ENCODE measurements around the gene KRABD2. TPM values are rescaled to one million over a fixed set of nuclear protein-coding genes. Genes with fewer than 3 reads are reported as not detected.

Gene KRABD2

GRCh38 chr17:8332688-8333087 lies 43.8 kb downstream of the KRABD2 start:
- H3K9me2 ChIP-seq (ENCODE audit: insufficient read depth, low read length) = no peaks in the 10 kb centered on the region
- no peaks in the 10 kb centered on the region for H3K79me2 ChIP-seq (ENCODE audit: insufficient read depth, low read depth, low read length)
- H3K4me3 ChIP-seq (ENCODE audit: low read depth, low read length, poor library complexity, severe bottlenecking) = no peak overlapping the region
- no peaks in the 10 kb centered on the region for H4K20me1 ChIP-seq (ENCODE audit: insufficient read depth, low read length)
- no peaks in the 10 kb centered on the region for H3K36me3 ChIP-seq (ENCODE audit: insufficient read depth, low read length)
- POLR2A ChIA-PET = no interaction called here
- CTCF ChIA-PET (ENCODE audit: unreplicated experiment) = no interaction called here
- no peak for DNase-seq (ENCODE audit: low spot score)
- no peak overlapping the region for H3K27ac ChIP-seq (ENCODE audit: low read depth, low read length, poor library complexity, severe bottlenecking)
- no peaks in the 10 kb centered on the region for H3K9me3 ChIP-seq (ENCODE audit: low read length)
- TF ChIP-seq CTCF (conservative IDR thresholded peaks at IDR 0.05; ENCODE audit: low read length) (no peak), EZH2phosphoT487 (IDR thresholded peaks at IDR 0.05; ENCODE audit: borderline replicate concordance, low read depth, low read length) (no peak)
- H2AFZ ChIP-seq (ENCODE audit: low read length) = no peak overlapping the region
- intact Hi-C loops (cut with micrococcal nuclease; ENCODE audit: unreplicated experiment) = no loop called here
- no peak overlapping the region for H3K4me2 ChIP-seq (ENCODE audit: low read length)
- BruUV-seq (replicated peaks) = no TSS peak
- H3K4me1 ChIP-seq (ENCODE audit: insufficient read depth, low read length, poor library complexity, severe bottlenecking) = no peaks in the 10 kb centered on the region

DNA sequence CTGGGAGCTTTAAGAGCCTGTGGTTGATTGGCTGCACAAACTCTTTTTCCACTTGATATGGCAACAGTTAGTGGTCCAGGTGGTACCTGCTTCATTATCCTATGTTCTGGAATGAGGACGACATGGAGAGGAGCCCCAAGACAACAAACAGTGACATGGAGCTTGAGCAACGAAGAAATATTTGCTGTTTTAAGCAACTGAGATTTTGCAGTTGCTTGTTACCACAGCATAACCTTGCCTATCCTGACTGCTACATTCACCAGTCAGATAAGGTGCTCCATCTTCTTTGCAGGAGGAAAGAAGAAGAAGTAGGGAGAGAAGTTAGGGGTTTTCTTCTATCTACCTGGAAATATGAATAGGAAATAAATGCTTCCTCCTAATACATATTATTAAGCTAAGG lies 44.4 kb downstream of the KRABD2 start:
- no TSS peak for BruUV-seq (replicated peaks)
- no peaks in the 10 kb centered on the region for H4K20me1 ChIP-seq (ENCODE audit: insufficient read depth, low read length)
- H3K4me3 ChIP-seq (ENCODE audit: low read depth, low read length, poor library complexity, severe bottlenecking) = no peak overlapping the region
- H3K79me2 ChIP-seq (ENCODE audit: insufficient read depth, low read depth, low read length) = no peaks in the 10 kb centered on the region
- H3K9me2 ChIP-seq (ENCODE audit: insufficient read depth, low read length) = no peaks in the 10 kb centered on the region
- H3K9me3 ChIP-seq (ENCODE audit: low read length) = no peaks in the 10 kb centered on the region
- no peak overlapping the region for H3K4me2 ChIP-seq (ENCODE audit: low read length)
- CTCF ChIA-PET (ENCODE audit: unreplicated experiment) = no interaction called here
- DNase-seq (ENCODE audit: low spot score) = no peak
- POLR2A ChIA-PET = no interaction called here
- no peaks in the 10 kb centered on the region for H3K4me1 ChIP-seq (ENCODE audit: insufficient read depth, low read length, poor library complexity, severe bottlenecking)
- H3K36me3 ChIP-seq (ENCODE audit: insufficient read depth, low read length) = no peaks in the 10 kb centered on the region
- H2AFZ ChIP-seq (ENCODE audit: low read length) = no peak overlapping the region
- intact Hi-C loops (cut with micrococcal nuclease; ENCODE audit: unreplicated experiment) = no loop called here
- TF ChIP-seq CTCF (conservative IDR thresholded peaks at IDR 0.05; ENCODE audit: low read length) = no peak
- no peak for TF ChIP-seq EZH2phosphoT487 (IDR thresholded peaks at IDR 0.05; ENCODE audit: borderline replicate concordance, low read depth, low read length)
- no peak overlapping the region for H3K27ac ChIP-seq (ENCODE audit: low read depth, low read length, poor library complexity, severe bottlenecking)

- no peaks in the 10 kb centered on the region for H3K79me2 ChIP-seq (ENCODE audit: insufficient read depth, low read depth, low read length)
- TF ChIP-seq EZH2phosphoT487 (IDR thresholded peaks at IDR 0.05; ENCODE audit: borderline replicate concordance, low read depth, low read length) = no peak
- no peak for TF ChIP-seq CTCF (conservative IDR thresholded peaks at IDR 0.05; ENCODE audit: low read length)
- H4K20me1 ChIP-seq (ENCODE audit: insufficient read depth, low read length) = no peaks in the 10 kb centered on the region
- no peaks in the 10 kb centered on the region for H3K4me1 ChIP-seq (ENCODE audit: insufficient read depth, low read length, poor library complexity, severe bottlenecking)
- no peak overlapping the region for H2AFZ ChIP-seq (ENCODE audit: low read length)
- BruUV-seq (replicated peaks) = no TSS peak
- H3K27ac ChIP-seq (ENCODE audit: low read depth, low read length, poor library complexity, severe bottlenecking) = no peak overlapping the region
- no peaks in the 10 kb centered on the region for H3K36me3 ChIP-seq (ENCODE audit: insufficient read depth, low read length)
- H3K9me2 ChIP-seq (ENCODE audit: insufficient read depth, low read length) = no peaks in the 10 kb centered on the region
- ChIA-PET CTCF (ENCODE audit: unreplicated experiment) (no interaction called here), POLR2A (no interaction called here)
- intact Hi-C loops (cut with micrococcal nuclease; ENCODE audit: unreplicated experiment) = no loop called here
- no peak for DNase-seq (ENCODE audit: low spot score)
- no peaks in the 10 kb centered on the region for H3K9me3 ChIP-seq (ENCODE audit: low read length)
- no peak overlapping the region for H3K4me3 ChIP-seq (ENCODE audit: low read depth, low read length, poor library complexity, severe bottlenecking)
- no peak overlapping the region for H3K4me2 ChIP-seq (ENCODE audit: low read length)
Observed at GRCh38 chr17:8327303-8327649, 49.2 kb downstream of the KRABD2 start.

Small RNA genes within 50 kb of the gene (small RNA-seq; reads per million reads assigned to genes)
- not detected for gene RF00265

Other genes with a start within 250 kb of the KRABD2 start
- gene PER1, start 224.3 kb downstream of the KRABD2 start, total RNA-seq (2014; rRNA removed; shearing (Covaris generic)) = 13.9 and 15.4 TPM in 2 replicates
- 38.0 and 48.0 TPM in 2 replicates for gene PER1, start 224.3 kb downstream of the KRABD2 start, total RNA-seq (2022)
- gene VAMP2, start 213.8 kb downstream of the KRABD2 start, total RNA-seq (2014; rRNA removed; shearing (Covaris generic)) = 10.4 and 21.2 TPM in 2 replicates
- 40.9 and 45.1 TPM in 2 replicates for gene VAMP2, start 213.8 kb downstream of the KRABD2 start, total RNA-seq (2022)
- 34.6 and 57.0 TPM in 2 replicates for gene TMEM107, start 200.3 kb downstream of the KRABD2 start, total RNA-seq (2014; rRNA removed; shearing (Covaris generic))
- gene TMEM107, start 200.3 kb downstream of the KRABD2 start, total RNA-seq (2022) = 43.9 and 45.4 TPM in 2 replicates
- gene BORCS6, start 186.5 kb downstream of the KRABD2 start, total RNA-seq (2014; rRNA removed; shearing (Covaris generic)) = 13.9 and 14.3 TPM in 2 replicates
- 12.0 and 12.7 TPM in 2 replicates for gene BORCS6, start 186.5 kb downstream of the KRABD2 start, total RNA-seq (2022)
- 248 and 283 TPM in 2 replicates for gene AURKB, start 166.1 kb downstream of the KRABD2 start, total RNA-seq (2014; rRNA removed; shearing (Covaris generic))
- 310 and 323 TPM in 2 replicates for gene AURKB, start 166.1 kb downstream of the KRABD2 start, total RNA-seq (2022)
- gene CTC1, start 128.6 kb downstream of the KRABD2 start, total RNA-seq (2014; rRNA removed; shearing (Covaris generic)) = 36.2 and 50.3 TPM in 2 replicates
- gene CTC1, start 128.6 kb downstream of the KRABD2 start, total RNA-seq (2022) = 97.6 and 122 TPM in 2 replicates
- 114 and 122 TPM in 2 replicates for gene PFAS, start 127.4 kb downstream of the KRABD2 start, total RNA-seq (2014; rRNA removed; shearing (Covaris generic))
- 170 and 180 TPM in 2 replicates for gene PFAS, start 127.4 kb downstream of the KRABD2 start, total RNA-seq (2022)
- gene RANGRF, start 88.0 kb downstream of the KRABD2 start, total RNA-seq (2014; rRNA removed; shearing (Covaris generic)) = 30.6 and 32.2 TPM in 2 replicates
- 43.3 and 46.7 TPM in 2 replicates for gene RANGRF, start 88.0 kb downstream of the KRABD2 start, total RNA-seq (2022)
- gene SLC25A35, start 81.3 kb downstream of the KRABD2 start, total RNA-seq (2014; rRNA removed; shearing (Covaris generic)) = 3.9 and 4.5 TPM in 2 replicates
- 23.8 and 27.8 TPM in 2 replicates for gene SLC25A35, start 81.3 kb downstream of the KRABD2 start, total RNA-seq (2022)
- not detected in 2 replicates for gene ARHGEF15, start 66.5 kb downstream of the KRABD2 start, total RNA-seq (2014; rRNA removed; shearing (Covaris generic))
- gene ARHGEF15, start 66.5 kb downstream of the KRABD2 start, total RNA-seq (2022) = not detected in 2 replicates
- gene ODF4, start 36.9 kb downstream of the KRABD2 start, total RNA-seq (2014; rRNA removed; shearing (Covaris generic)) = not detected in 2 replicates
- gene ODF4, start 36.9 kb downstream of the KRABD2 start, total RNA-seq (2022) = not detected in 2 replicates
- gene RPL26, start 6.5 kb upstream of the KRABD2 start, total RNA-seq (2014; rRNA removed; shearing (Covaris generic)) = 4,013 and 5,038 TPM in 2 replicates
- gene RPL26, start 6.5 kb upstream of the KRABD2 start, total RNA-seq (2022) = 3,139 and 3,331 TPM in 2 replicates
- 0.06 TPM in 1 of 2 replicates, not detected in the other for gene RNF222, start 21.1 kb upstream of the KRABD2 start, total RNA-seq (2014; rRNA removed; shearing (Covaris generic))
- 0.15 TPM in 2 replicates for gene RNF222, start 21.1 kb upstream of the KRABD2 start, total RNA-seq (2022)
- 37.9 and 40.0 TPM in 2 replicates for gene NDEL1, start 59.2 kb upstream of the KRABD2 start, total RNA-seq (2014; rRNA removed; shearing (Covaris generic))
- gene NDEL1, start 59.2 kb upstream of the KRABD2 start, total RNA-seq (2022) = 65.7 and 69.9 TPM in 2 replicates

All from OCI-LY7 (cell line).